PC-9 (cell line): ENCODE data around the gene PCDHGB7. TPM values are rescaled to one million over a fixed set of nuclear protein-coding genes. Genes with fewer than 3 reads are reported as not detected.
A peak's percentile ranks its signal among the peaks of the same experiment; 100 is the strongest.
"Not testable (repeated sequence)": the region's sequence is repeated elsewhere in the genome, so short reads cannot be mapped to it uniquely, and the experiment has no call there.

ENCODE experiments used
- Bru-seq: library from RNA; stranded (reverse); fragments of 400-500 nt; gene quantifications from one replicate; lab custom pipeline; 2021; lab: Mats Ljungman, UMichigan
- BruChase-seq, 2 experiments: library from RNA; stranded (reverse); fragments of 400-500 nt; gene quantifications; one replicate each; lab custom pipeline; 2021; lab: Mats Ljungman, UMichigan
- BruUV-seq: library from RNA; stranded (reverse); fragments of 400-500 nt; replicated peaks from 2 replicates; lab custom pipeline; 2021; lab: Mats Ljungman, UMichigan
- CTCF ChIA-PET: fragments of 300-600 bp; sonication (Branson Sonifier 250); formaldehyde crosslinking; loops from one replicate; lab custom pipeline; 2022; ENCODE audit warnings: antibody characterized with exemption; lab: Charles Lee
- POLR2A ChIA-PET: fragments of 300-600 bp; sonication (Branson Sonifier 250); formaldehyde crosslinking; loops from one replicate; lab custom pipeline; 2022; ENCODE audit warnings: antibody characterized with exemption; ENCODE audit not compliant: unreplicated experiment; lab: Charles Lee
- DNase-seq, 2 experiments: peaks; one replicate each; pipeline versions ENCODE4 v3.0.0 to v3.0.0-alpha.2; 2015 to 2022; ENCODE audit warnings: mixed read lengths in 1 of 2
- H2AFZ ChIP-seq: fragments of 200-600 bp; sonication (generic); 2 replicates; pipeline ENCODE4 v1.8.1; 2017; ENCODE audit warnings: antibody characterized with exemption
- H3F3A ChIP-seq: fragments of 200-600 bp; sonication (generic); 2 replicates; pipeline ENCODE4 v1.8.1; 2017; ENCODE audit warnings: antibody characterized with exemption, mild to moderate bottlenecking, low read depth; ENCODE audit not compliant: insufficient read depth
- H3K27ac ChIP-seq: fragments of 200-600 bp; sonication (generic); 2 replicates; pipeline ENCODE4 v1.6.1; 2016; ENCODE audit warnings: mixed run types
- H3K27me3 ChIP-seq: fragments of 200-600 bp; sonication (generic); 2 replicates; pipeline ENCODE4 v1.6.1; 2016; ENCODE audit warnings: low read depth, mixed run types; ENCODE audit not compliant: insufficient read depth
- H3K36me3 ChIP-seq: fragments of 200-600 bp; sonication (generic); 2 replicates; pipeline ENCODE4 v1.6.1; 2016; ENCODE audit warnings: low read depth, mixed run types
- H3K4me1 ChIP-seq: fragments of 200-600 bp; sonication (generic); replicated peaks from 2 replicates; pipeline ENCODE4 v1.6.1; 2016; ENCODE audit warnings: mixed run types; ENCODE audit not compliant: insufficient read depth
- H3K4me2 ChIP-seq: fragments of 200-600 bp; sonication (generic); 2 replicates; pipeline ENCODE4 v1.6.1; 2017; ENCODE audit warnings: mixed run types
- H3K4me3 ChIP-seq: fragments of 200-600 bp; sonication (generic); 2 replicates; pipeline ENCODE4 v1.6.1; 2016; ENCODE audit warnings: mixed run types
- H3K79me2 ChIP-seq: fragments of 200-600 bp; sonication (generic); 2 replicates; pipeline ENCODE4 v1.6.1; 2017; ENCODE audit warnings: low read depth, mixed run types
- H3K9me2 ChIP-seq: fragments of 200-600 bp; sonication (generic); 2 replicates; pipeline ENCODE4 v1.8.1; 2017; ENCODE audit warnings: mild to moderate bottlenecking; ENCODE audit not compliant: insufficient read depth
- H3K9me3 ChIP-seq: fragments of 200-600 bp; sonication (generic); 2 replicates; pipeline ENCODE4 v1.8.1; 2016; ENCODE audit warnings: low read depth; ENCODE audit not compliant: insufficient read depth
- H4K20me1 ChIP-seq: fragments of 200-600 bp; sonication (generic); 2 replicates; pipeline ENCODE4 v1.8.1; 2017; ENCODE audit not compliant: insufficient read depth
- CTCF ChIP-seq: fragments of 200-600 bp; sonication (generic); conservative IDR thresholded peaks from 2 replicates; pipeline ENCODE4 v1.6.1; 2017; ENCODE audit warnings: mixed run types, antibody characterized with exemption, mild to moderate bottlenecking, moderate library complexity
- EZH2 ChIP-seq: fragments of 200-600 bp; sonication (generic); IDR thresholded peaks from 2 replicates; pipeline ENCODE4 v1.8.0; 2017; ENCODE audit warnings: antibody characterized with exemption, low read depth
- intact Hi-C: fragments of 100-400 bp; cut with micrococcal nuclease; formaldehyde crosslinking; loops from one replicate; pipeline ENCODE4 v1.10.0; 2022; ENCODE audit not compliant: unreplicated experiment
- long read RNA-seq: library from polyadenylated mRNA; stranded (forward); transcript quantifications from one replicate; pipeline ENCODE4 v2.0.0, GENCODE V29; 2022
- total RNA-seq: library from RNA; stranded (reverse); gene quantifications from 2 replicates; pipeline ENCODE4 v1.2.3, GENCODE V29; 2021

PCDHGB7 gene
- total RNA-seq (0.13 and 0.17 TPM in 2 replicates), Bru-seq, nascent RNA (percentile 20 among the genes with signal in this experiment), BruChase-seq, experiment 1, labeled RNA remaining after a 2-hour chase (percentile 18 among the genes with signal in this experiment), BruChase-seq, experiment 2, labeled RNA remaining after a 6-hour chase (percentile 16 among the genes with signal in this experiment)
- long read RNA-seq, result 0 reads

DNA sequence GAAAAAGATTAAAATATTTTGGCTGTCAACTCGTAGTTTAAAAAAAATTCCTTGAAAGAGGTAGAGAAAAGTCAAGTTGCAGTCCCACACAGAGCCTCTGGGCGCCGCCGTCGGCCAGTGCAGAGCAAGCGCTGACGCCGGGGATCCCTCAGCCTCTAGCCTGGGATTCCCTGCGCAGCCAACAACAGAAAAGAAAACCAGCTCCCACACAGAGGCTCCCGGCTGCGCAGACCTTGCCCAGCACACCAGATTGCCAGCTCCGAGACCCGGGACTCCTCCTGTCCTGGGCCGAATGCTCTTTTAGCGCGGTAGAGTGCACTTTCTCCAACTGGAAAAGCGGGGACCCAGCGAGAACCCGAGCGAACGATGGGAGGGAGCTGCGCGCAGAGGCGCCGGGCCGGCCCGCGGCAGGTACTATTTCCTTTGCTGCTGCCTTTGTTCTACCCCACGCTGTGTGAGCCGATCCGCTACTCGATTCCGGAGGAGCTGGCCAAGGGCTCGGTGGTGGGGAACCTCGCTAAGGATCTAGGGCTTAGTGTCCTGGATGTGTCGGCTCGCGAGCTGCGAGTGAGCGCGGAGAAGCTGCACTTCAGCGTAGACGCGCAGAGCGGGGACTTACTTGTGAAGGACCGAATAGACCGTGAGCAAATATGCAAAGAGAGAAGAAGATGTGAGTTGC lies at the start of gene PCDHGB7:
PCDHGB7 (plus strand) TSS at position 184 of the 679 bp plus-strand sequence; CDS start at position 367, 183 bp downstream.
- H3K27ac ChIP-seq, H3F3A ChIP-seq, H4K20me1 ChIP-seq, H3K9me3 ChIP-seq, BruUV-seq, H3K4me1 ChIP-seq, H3K4me3 ChIP-seq, H3K27me3 ChIP-seq, H3K79me2 ChIP-seq, H3K4me2 ChIP-seq, H3K36me3 ChIP-seq, H2AFZ ChIP-seq, H3K9me2 ChIP-seq, POLR2A ChIA-PET: not testable (repeated sequence)
- CTCF ChIA-PET, result interaction anchor here (1.0 to 1.3 kb wide), 2 partner anchors 11 to 146 kb away, joined by 3 to 7 read pairs; no protein-coding TSS in a partner anchor
- peak; percentile 73 for TF ChIP-seq CTCF
- DNase-seq, result peak in 1 of 2 experiments; percentile 67
- intact Hi-C loops, result loop anchor here (1.0 to 10.0 kb wide), 2 partner anchors 93 to 147 kb away; partner anchors contain the start of gene TAF7

- H4K20me1 ChIP-seq, result no peaks in the 10 kb centered on the region
- ChIA-PET POLR2A (no interaction called here), CTCF (interaction anchor here (0.6 to 1.3 kb wide), 7 partner anchors 22 to 222 kb away, joined by 3 to 5 read pairs (median 3); partner anchors contain the start of genes PCDHGA1 and PCDHGA10)
- no peak within 1 kb of the TSS for H3K27ac ChIP-seq
- H3K27me3 ChIP-seq, result peaks cover 48% of the 10 kb centered on the region
- peak within 1 kb of the TSS; percentile 26; the same call in 1 of the 2 replicates for H3K4me2 ChIP-seq
- H3K4me1 ChIP-seq, result no peaks in the 10 kb centered on the region
- H3K4me3 ChIP-seq, result no peak within 1 kb of the TSS
- peak within 1 kb of the TSS; percentile 69; the same call in 1 of the 2 replicates for H2AFZ ChIP-seq
- H3K9me3 ChIP-seq, result peaks cover 5% of the 10 kb centered on the region; the same call in 1 of the 2 replicates
- no TSS peak for BruUV-seq
- intact Hi-C loops, result no loop called here
- H3K36me3 ChIP-seq, result no peaks in the 10 kb centered on the region
- H3F3A ChIP-seq, result no peaks in the 10 kb centered on the region
- H3K79me2 ChIP-seq, result no peaks in the 10 kb centered on the region
- DNase-seq, result peak in 1 of 2 experiments; percentile 14
- no peaks in the 10 kb centered on the region for H3K9me2 ChIP-seq
- TF ChIP-seq EZH2, result no peak
- TF ChIP-seq CTCF, result peak; percentile 29; the same call in 1 of the 2 replicates
These were observed 47.3 kb upstream of the PCDHGB7 start, which contains the start of gene PCDHGB3 for GRCh38 chr5:141369994-141370848. Gene PCDHGB3 (plus strand): TSS chr5:141370242. CDS start chr5:141370395, 153 bp downstream.
